Stimulated activated CD4-positive, alpha-beta T cell treated with anti-CD3 and anti-CD28 coated beads, Interleukin-4, amount 100 ng/mL, for 4 hours (primary cell): ENCODE results near the gene ARL13A.
A peak's percentile ranks its signal among the peaks of the same experiment; 100 is the strongest.
"Not testable (repeated sequence)": the region's sequence is repeated elsewhere in the genome, so short reads cannot be mapped to it uniquely, and the experiment has no call there.

Experiments used
- DNase-seq, 2 experiments: peaks; one replicate each; pipeline ENCODE4 v3.0.0-alpha.2; 2020

ARL13A gene

DNA sequence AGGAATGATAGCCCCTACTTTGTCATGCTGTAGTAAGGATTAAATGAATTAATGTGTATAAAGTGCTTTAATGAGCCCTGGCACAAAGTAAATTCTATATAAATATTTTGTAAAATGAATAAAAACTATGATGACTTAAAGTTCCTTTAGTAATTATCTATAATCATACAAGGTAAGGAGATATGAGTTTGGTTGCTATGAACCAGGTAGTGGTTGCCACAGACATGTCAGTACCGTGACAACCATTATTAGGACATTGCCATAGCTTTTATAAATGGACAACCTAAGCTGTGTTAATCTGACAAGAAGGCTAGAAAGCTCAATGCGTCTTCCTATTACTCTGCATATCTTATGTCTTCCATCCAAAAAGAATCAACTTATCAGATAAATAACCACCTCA lies at the start of gene ARL13A:
ARL13A (plus strand) TSS at position 301 of the 400 bp plus-strand sequence. CDS start 3,982 bp downstream, outside the sequence.
- DNase-seq: no peak

- no peak for DNase-seq
These were observed 45.1 kb upstream of the ARL13A start for GRCh38 chrX:100924375-100924774.

- DNase-seq: no peak
These were observed 43.1 kb upstream of the ARL13A start for GRCh38 chrX:100926453-100926852.

DNA sequence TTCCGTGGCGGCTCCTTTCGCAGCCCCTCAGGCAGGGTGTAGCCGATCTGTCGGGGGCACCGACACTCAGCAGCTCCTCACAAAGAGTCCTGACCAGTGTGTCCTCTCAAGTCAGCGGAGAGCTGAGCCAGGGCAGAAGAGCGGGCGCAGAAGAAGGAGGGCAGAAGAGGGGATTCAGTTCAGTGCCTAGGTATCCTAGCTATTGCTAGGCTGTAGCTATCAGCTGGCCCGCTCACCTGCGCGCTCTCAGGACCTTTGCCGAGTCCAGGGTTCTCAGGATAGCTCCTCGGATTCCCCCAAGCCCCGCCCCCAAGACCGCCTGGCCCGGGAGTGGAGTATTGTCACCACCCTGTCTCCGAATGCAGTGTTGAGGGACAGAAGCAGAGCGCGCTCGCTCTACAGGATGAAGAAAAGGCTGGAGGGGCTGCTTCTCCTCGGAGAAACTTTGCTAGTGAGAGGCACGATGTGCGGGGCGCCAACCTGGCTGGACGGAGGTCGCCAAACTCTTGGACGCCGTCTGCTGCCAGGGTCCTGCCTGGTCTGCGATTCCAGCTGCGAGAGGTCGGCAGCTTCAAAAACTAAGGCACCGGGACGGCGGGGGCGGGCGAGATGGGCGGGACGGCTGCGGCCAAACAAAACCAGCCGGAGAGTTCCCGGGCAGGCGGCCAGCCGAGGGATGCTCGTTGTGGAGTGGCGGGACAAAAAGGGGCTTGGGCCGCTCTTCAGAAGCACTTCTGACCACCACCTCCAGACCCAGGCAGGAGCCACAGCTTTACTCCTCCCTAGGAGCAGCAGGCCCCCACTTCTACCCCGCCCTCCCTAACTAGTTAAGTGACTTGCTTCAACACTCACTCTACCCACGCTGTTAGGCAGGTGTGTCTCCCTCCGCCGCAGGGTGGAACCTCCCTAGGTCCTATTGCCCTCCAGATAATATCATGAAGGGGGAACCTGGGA lies 40.6 kb upstream of the ARL13A start, which contains the start of gene XKRX:
XKRX (minus strand) TSS at position 258 of the 954 bp plus-strand sequence. CDS start 613 bp downstream, outside the sequence.
- DNase-seq: peak; percentile 27 to 50

DNA sequence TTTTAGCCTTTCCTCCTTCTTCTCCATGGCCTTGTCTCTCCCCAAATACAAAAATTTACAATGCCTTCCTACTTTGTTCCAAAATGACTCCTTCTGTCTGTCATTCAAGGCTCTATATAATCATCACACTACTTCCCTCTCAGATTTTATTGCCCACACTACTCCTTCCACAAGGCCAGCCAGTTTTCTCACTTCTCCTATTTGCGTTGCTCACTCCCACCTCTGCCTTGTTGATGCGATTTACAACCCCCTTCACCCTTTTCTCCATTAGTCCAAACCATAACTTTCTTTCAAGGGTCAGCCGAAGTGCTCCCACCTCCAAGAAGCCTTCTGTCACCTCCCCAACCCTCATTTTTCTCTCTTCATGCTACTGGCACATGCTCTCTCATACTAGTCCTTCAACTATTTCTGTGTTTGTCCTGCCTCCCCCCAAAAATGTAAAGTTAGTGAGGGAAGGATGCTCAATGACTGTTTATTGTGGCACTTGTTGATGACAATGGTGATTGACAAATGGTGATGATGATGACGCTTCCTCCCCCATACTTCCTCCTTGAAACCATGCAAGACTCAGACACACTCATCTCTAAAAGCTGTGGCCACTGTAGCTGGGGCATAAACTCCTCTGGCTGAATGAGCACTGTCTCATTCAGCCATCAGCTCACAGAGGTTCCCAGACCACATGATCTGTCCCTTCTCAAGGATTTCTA lies 38.1 kb upstream of the ARL13A start:
- DNase-seq: no peak

- no peak for DNase-seq
These were observed 37.6 kb upstream of the ARL13A start for GRCh38 chrX:100931925-100932285.

GRCh38 chrX:100935767-100936166 lies 33.7 kb upstream of the ARL13A start:
- no peak for DNase-seq

DNA sequence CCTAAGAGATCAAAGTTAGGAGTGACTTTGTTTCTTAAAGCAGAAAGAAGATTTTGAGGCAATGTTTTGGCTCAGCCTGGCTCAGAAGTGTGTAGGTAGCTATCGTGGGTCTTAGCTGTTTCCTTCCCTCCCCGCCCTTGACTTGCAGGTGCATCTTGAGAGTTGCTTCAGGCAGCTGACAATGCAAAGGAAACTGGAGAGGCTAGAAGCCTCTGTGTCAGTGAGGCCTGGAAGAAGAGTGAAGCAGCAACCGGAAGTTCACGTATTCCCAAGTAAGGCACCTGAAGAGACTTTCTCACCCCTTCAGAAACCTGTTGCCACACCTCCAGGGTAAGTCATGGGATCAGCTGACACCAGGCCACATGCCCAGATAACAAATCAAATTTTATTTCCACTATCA lies 30.2 kb upstream of the ARL13A start:
- DNase-seq: no peak

DNA sequence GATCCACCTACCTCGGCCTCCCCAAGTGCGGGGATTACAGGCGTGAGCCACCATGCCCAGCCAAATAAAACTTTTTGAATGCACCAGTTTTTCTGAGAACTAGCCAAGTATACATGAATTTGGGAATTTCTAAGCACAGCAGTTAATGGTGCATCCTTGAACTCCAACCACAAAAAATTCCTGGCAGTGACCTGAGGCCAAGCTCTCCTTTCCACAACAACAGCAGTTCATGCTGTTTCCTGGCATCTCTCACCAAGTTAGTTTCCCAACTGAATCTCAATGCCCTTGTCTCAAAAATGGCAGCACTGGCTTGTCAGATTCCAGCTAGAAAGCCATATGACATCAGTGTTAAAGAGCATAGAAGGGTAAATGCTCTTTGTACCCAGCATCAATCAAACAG lies 24.9 kb upstream of the ARL13A start:
- DNase-seq: no peak

DNA sequence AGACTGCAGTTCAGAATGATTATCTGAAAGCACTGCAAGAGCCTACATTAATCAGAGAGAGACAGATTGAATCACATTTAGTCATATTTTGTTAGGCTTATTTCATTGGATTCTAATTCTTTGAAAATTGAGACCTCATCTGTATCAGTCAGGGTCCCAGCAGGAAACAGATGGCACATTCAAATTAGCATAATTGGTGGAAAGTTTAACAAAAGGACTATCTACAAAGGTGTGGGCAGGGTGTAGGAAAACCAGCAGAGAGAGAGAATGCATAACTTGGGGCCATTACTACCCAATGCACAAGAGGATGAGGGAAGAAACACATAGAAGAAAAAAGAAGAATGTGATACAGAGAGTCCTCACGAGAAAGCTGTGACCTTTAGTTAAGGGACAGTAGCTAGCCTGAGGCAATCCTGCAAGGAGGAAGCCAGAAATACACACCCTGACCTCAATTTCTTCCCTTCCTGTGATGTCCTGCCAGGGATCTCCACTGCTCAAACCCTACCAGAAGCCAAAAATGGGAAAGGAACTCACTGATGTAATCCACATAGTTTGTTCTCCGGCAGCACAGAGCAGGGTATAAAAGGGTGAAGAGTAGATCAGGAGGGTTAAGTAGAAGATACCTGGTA lies 23.1 kb upstream of the ARL13A start:
- no peak for DNase-seq

- no peak for DNase-seq
These were observed 21.0 kb upstream of the ARL13A start for GRCh38 chrX:100948557-100948956.

GRCh38 chrX:100962811-100963210 lies 6.7 kb upstream of the ARL13A start:
- DNase-seq: no peak

DNA sequence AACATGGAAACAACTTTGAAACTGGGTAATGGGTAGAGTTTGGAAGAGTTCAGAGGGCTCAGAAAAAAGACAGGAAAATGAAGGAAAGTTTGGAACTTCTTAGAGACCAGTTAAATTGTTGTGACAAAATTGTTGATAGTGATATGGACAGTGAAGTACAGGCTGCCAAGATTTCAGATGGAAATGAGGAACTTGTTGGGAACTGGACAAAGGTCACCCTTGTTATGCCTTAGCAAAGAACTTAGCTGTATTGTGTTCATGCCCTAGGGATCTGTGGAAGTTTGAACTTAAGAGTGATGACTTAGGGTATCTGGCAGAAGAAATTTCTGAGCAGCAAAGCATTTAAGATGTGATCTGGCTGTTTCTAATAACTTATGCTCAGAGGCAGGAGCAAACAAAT lies 5.1 kb upstream of the ARL13A start:
- no peak for DNase-seq

GRCh38 chrX:100969936-100970335 lies 428 bp downstream of the ARL13A start:
- no peak for DNase-seq

DNA sequence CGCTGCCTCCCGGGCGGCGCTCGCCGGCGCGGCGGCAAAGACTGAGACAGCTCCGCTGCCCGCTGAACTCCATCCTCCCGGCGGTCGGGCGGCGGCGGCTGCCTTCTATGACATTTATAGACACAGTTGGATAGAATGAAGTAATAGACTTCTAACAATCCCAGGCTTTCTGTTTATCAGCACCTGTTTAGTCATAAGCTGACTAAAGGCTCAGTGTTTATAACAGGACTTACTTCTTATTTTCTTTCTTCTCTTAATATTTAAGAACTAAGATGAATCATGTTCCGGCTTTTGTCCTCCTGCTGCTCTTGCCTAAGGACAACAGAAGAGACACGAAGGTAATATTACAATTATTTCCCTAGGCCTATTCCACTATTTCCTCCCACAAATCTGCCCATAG lies 3.9 kb downstream of the ARL13A start:
- DNase-seq: no peak

GRCh38 chrX:100975212-100975611 lies 5.7 kb downstream of the ARL13A start:
- DNase-seq: no peak

DNA sequence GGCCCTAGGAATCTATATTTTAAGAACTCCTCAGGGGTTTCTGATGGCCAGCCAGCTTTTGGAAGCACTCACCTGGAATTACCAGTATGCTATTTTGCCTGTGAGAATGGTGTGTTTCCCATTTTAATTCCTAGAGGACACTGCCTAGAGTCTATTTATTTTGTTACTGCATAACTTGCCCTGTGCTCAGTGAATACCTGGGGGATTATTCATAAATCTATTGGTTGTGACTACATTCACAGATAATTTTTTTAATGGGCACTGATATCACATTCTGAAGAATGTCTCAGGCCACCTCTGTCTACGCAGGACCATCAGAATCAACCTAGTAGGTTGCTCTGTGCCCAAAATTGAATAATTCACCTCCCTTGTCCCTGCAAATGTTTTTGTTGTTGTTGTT lies 6.7 kb downstream of the ARL13A start:
- no peak for DNase-seq

GRCh38 chrX:100979881-100980607 lies 10.5 kb downstream of the ARL13A start:
- DNase-seq: no peak

DNA sequence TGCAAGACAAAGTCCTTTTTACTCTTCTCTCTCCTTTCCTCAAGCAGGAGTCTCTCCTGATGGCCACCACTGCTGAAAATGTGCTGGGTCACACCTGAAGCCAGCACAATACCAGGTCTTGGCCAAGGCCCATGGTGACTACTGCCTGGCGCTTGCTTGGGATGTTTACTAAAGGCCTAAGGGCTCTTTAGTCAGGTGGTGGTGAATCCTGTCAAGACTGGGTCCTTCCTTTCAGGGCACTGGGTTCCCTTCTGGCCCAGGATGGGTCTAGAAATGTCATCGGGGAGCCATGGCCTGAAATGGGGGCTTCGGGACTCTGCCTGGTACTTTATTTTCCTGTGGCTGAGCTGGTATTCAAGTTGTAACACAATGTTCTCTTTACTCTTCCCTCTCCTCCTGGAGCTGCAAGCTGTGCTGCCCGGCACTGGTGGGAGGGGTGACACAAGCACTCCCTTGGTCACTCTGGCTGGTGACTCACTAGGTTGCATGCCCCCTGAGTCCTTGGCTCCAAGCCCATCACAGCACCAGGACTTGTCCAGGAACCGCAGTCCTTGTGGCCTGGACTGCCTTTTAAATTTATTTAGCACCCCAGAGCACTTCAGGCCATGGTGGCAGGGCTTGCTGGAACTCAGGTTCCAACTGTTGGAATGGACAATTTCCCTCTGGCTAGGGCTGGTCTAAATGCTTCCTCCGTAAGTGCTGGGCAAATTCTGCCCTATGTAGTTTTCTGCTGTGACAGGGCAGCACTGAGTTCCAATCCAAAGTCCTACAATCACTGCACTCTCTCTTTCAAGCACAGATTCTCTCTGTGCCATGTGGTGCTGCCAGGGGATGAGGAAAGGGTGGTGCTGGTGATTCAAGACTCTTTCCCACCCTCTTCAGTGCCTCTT lies 11.3 kb downstream of the ARL13A start:
- DNase-seq: no peak

GRCh38 chrX:100981498-100981845 lies 12.0 kb downstream of the ARL13A start:
- not testable (repeated sequence) for DNase-seq

DNA sequence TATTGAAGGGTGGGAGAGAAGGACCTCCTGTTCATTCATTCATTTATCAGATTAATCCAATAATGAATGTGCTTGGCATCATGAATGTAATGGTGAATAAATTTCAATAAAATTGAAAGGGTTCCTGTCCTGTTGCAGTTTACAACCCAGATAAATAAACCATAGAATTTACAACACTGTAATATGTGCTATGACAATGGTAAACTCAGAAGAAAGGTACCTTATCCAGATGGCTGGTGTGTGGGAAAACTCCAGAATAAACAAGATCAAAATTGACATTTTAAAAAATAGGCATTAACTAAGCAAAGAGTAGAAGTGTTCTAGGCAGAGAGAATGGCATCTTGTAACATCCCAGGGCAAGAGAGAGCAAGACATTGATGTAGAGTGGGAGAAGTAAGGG lies 15.3 kb downstream of the ARL13A start:
- no peak for DNase-seq

- DNase-seq: no peak
These were observed 20.6 kb downstream of the ARL13A start for GRCh38 chrX:100990139-100990538.
